Raji (cell line): Measurements from ENCODE around the gene PAM.

Source experiments
- POLR2A ChIP-seq: IDR thresholded peaks from 2 replicates; pipeline ENCODE4 v1.6.1; 2011; ENCODE audit warnings: low read depth, low read length, control low read depth; ENCODE audit not compliant: insufficient read depth

PAM gene

DNA sequence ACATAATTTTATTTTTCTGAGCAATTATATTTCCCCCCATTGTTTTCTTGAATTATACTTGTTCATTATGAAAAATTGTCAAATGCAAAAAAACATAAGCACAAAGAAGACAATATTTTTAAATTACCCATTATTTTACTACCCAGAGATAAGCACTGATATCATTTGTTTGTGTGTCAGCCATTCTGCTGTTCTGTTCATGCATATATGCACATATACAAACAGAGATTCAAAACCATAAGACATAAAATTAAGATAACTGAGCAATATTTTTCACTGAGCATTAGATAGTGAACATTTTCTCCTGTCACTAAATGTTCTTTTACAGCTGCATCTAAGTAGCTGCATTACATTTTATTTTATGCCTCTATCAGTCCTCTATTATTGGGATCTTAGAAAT lies 35.6 kb downstream of the PAM start:
- TF ChIP-seq POLR2A = no peak

- no peak for TF ChIP-seq POLR2A
Measured at GRCh38 chr5:102792705-102793104, 37.6 kb downstream of the PAM start.

DNA sequence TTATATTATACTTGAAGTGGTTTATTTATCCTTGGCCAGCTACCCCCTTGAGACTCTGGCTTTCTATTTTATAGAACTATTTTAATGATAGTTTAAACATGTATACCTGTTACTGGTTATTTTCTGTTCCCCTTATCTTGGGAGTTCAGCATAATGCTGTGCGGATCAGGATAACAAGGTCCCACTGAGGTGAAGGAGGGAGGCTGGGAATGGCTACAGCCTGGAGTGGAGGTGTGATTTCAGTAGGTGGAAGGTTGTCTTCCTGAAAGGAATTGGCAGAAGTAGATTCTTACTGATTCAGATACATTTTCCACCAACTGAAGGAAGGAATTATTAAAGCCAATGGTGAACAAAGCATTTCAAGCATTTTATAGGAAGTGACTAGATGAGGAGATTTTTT lies 38.9 kb downstream of the PAM start:
- no peak for TF ChIP-seq POLR2A

GRCh38 chr5:102794677-102795331 lies 39.7 kb downstream of the PAM start:
- TF ChIP-seq POLR2A = no peak

- TF ChIP-seq POLR2A = no peak
Measured at GRCh38 chr5:102795526-102795925, 40.4 kb downstream of the PAM start.

GRCh38 chr5:102796009-102796408 lies 40.9 kb downstream of the PAM start:
- no peak for TF ChIP-seq POLR2A

- no peak for TF ChIP-seq POLR2A
Measured at GRCh38 chr5:102796498-102796897, 41.4 kb downstream of the PAM start.

- no peak for TF ChIP-seq POLR2A
Measured at GRCh38 chr5:102797322-102797884, 42.3 kb downstream of the PAM start.

DNA sequence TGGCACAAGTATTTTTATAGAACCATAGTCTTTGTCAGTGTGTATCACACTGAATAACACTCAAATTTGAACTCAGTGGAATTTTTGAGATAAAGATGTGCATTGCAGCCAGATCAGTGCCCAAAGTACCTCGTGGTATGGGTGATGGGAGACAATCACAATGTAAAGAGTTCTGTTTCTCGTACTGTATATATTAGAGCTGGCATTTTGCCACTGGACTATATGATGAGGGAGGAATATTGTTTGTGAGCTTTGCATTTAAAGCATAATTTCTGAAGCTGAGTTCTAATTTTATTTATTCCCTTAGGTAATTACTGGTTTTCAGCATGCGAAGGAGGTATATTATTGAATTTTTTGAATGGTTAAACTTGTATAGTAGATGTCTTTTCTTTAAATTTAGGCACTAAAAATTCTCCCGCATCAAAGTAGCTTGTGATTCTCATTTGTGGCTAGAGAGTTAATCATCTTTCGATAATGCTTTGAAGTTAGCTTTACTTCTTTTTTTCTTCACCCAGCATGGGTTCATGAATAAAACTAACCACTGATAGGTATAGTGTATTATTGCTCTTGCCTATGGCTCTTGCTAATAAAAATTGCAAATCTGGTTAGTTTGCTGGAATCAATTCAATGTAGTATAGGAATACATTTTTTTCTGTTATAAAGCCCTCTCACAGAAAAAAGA lies 43.1 kb downstream of the PAM start:
- TF ChIP-seq POLR2A = no peak

GRCh38 chr5:102799017-102799416 lies 43.9 kb downstream of the PAM start:
- no peak for TF ChIP-seq POLR2A

DNA sequence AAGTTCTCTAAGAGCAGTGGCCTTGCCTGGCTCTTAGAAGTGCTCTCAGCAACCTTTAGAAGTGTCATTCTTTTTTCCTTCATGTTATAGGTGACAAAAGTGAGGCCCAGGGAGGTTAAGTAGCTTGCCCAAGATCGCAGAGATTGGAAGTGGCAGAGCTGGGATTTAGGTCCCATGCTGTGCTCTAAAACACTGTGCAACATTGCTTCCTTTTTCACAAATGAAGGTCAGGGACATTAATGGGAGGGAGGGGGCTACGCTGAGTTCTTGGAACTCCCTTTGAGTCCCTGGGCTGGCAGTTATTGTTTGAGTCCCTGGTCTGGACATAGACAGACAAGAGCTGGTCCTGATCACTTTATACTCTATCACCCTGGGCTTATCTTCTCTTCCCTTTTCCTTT lies 45.3 kb downstream of the PAM start:
- TF ChIP-seq POLR2A = no peak

DNA sequence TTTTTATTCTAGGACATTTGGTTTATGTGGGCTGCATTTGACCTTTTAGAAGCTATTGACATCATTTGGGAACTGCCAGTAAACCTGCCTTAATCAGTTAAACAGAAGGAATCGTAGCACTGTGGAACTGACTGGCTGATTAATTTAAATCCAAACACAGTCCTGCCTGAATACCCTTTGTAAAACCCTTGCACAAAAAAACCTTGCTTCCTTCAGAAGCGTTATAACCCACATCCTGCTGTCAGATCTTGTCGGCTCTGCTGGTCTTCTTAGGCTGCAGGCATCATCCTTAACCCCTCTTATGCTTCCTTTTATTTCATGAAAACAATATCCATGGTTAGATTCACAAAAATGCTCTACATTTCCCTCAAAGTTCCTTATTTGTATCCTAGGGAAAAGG lies 46.3 kb downstream of the PAM start:
- no peak for TF ChIP-seq POLR2A

DNA sequence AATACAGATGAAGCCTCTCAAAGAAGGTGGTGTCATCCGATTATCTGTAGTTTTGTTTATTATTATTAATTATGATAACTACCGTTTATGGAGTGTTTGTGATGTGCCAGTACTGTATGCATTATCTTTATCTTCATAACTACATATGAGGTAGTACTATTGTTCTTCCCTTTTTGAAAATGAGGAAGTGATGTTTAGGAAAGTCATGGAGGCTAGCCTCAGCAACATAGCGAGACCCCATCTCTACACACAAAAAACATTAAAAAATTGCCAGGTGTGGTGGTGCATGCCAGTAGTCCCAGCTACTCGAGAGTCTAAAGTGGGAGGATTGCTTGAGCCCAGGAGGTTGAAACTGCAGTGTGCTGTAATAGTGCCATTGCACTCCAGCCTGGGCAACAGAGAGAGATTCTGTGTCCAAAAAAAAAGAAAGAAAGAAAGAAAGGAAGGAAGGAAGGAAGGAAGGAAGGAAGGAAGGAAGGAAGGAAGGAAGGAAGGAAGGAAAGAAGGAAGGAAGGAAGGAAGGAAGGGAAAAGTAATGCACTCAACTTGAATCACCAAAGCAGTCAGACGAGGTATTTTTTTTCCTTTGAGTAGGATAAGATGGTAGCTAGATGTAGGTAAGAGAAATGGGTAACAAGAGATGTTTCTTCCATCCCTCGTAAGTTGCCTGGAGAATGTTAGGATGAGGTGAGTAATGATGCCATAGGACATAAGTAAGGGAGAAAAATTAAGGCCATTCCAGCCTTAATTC lies 47.8 kb downstream of the PAM start:
- no peak for TF ChIP-seq POLR2A

DNA sequence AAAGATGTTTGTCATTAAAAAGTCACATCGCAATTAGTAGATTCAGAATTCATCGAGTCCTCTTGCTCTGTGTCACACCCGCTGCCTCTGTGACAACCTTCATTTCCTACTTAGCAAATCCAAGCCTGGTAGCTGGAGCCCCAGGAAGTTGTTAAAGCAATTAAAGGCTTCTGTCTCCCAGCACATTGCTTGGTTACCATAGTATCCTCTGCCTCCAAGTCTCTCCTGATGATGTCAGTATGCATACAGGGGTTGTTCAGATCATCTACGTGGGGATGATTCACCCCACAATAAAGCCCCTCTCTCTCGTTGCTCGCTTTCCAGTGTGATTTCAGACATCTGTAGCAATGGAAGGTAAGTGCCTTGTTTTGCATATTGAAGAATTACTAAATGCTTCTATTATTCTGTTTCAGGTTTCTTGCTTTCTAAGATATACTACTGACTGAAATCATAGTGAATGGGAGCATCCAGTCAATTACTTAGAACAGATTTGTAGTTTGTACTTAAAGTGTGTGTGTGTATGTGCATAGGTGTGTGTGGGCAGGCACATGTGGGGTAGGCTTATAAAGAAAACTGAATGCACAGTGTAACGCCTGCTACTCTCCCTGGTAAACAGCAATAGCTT lies 52.9 kb downstream of the PAM start:
- no peak for TF ChIP-seq POLR2A

DNA sequence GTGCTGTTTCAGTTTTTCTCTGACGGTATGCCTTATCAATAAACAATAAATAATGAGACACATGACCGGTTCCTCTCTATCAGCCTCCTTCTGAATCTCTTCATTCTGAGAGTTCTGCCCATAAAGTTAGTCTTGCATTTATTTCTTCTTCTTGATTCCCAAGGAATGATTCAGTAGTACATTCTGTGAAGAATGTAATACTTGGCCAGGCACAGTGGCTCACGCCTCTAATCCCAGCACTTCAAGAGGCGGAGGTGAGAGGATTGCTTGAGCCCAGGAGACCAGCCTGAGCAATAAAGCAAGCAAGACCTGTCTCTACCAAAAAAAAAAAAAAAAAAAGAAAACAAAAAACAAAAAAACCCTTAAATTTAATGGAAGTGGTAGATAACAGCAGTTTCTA lies 53.9 kb downstream of the PAM start:
- no peak for TF ChIP-seq POLR2A
